ENCODE measurements around the gene KCNJ12. TPM values are rescaled to one million over a fixed set of nuclear protein-coding genes. Genes with fewer than 3 reads are reported as not detected.

The KCNJ12 gene
- total and polyA plus RNA-seq, 2 experiments from 2014 or later, result 0.61 to 2.4 TPM

- Histone ChIP-seq H3K4me3 (no peak overlapping the region), H3K9me2 (ENCODE audit: insufficient read depth) (no peaks in the 10 kb centered on the region), H3K79me2 (replicated peaks; ENCODE audit: insufficient read depth) (no peaks in the 10 kb centered on the region), H3K27ac (ENCODE audit: low read depth) (no peak overlapping the region), H3K36me3 (ENCODE audit: insufficient read depth) (no peaks in the 10 kb centered on the region), H2AFZ (no peak overlapping the region), H3K4me2 (no peak overlapping the region), H4K20me1 (replicated peaks; ENCODE audit: insufficient read depth) (no peaks in the 10 kb centered on the region), H3F3A (replicated peaks; ENCODE audit: low read depth) (no peaks in the 10 kb centered on the region), H3K4me1 (ENCODE audit: insufficient read depth) (no peaks in the 10 kb centered on the region), H3K27me3 (ENCODE audit: insufficient read depth) (no peaks in the 10 kb centered on the region)
- Mint-ChIP-seq H3K4me1 (0 out of 3 replicates have a peak, but pooled peaks cover 4% of the 10 kb centered on the region), H3K4me3 (no peak overlapping the region), H3K27ac (no peak overlapping the region), H3K36me3 (ENCODE audit: low read depth) (no peaks in the 10 kb centered on the region), H3K27me3 (ENCODE audit: insufficient read depth, low read depth, poor library complexity) (peaks cover 7% of the 10 kb centered on the region), H3K9me3 (no peaks in the 10 kb centered on the region; the same call in 2 of the 3 replicates)
- DNase-seq (ENCODE audit: low spot score), result no peak
- ATAC-seq, result no peak
- TF ChIP-seq NANOG (IDR thresholded peaks at IDR 0.05; ENCODE audit: borderline replicate concordance) (no peak), ZNF462 (CRISPR knock-in tag; IDR thresholded peaks at IDR 0.05) (no peak), CTCF (conservative IDR thresholded peaks at IDR 0.05; ENCODE audit: low read depth in 2 of 2) (no peak), EZH2phosphoT487 (IDR thresholded peaks at IDR 0.05; ENCODE audit: unreplicated experiment) (no peak), EZH2 (IDR thresholded peaks at IDR 0.05; ENCODE audit: low read depth, unreplicated experiment) (no peak), POLR2AphosphoS5 (IDR thresholded peaks at IDR 0.05; ENCODE audit: low read depth) (no peak), ETS1 (IDR thresholded peaks at IDR 0.05) (no peak), REST (IDR thresholded peaks at IDR 0.05; ENCODE audit: unreplicated experiment) (no peak), ZNF331 (CRISPR knock-in tag; IDR thresholded peaks at IDR 0.05; ENCODE audit: low read depth) (no peak), JUNB (IDR thresholded peaks at IDR 0.05; ENCODE audit: unreplicated experiment) (no peak), CREB1 (CRISPR knock-in tag; IDR thresholded peaks at IDR 0.05; ENCODE audit: low read depth) (no peak), ZNF114 (CRISPR knock-in tag; IDR thresholded peaks at IDR 0.05) (no peak)
Measured at GRCh38 chr17:21418446-21419298, 42.5 kb downstream of the KCNJ12 start.

Measured in GM23338 (cell line).